NCI-H748 (cell line): Measurements from ENCODE around the gene SAP130.
"Not testable (repeated sequence)": the region's sequence is repeated elsewhere in the genome, so short reads cannot be mapped to it uniquely, and the experiment has no call there.

ENCODE experiments used
- DNase-seq: peaks from one replicate; lab custom pipeline; 2025; ENCODE audit not compliant: unreplicated experiment; lab: John Stamatoyannopoulos, UW

SAP130 gene

DNA sequence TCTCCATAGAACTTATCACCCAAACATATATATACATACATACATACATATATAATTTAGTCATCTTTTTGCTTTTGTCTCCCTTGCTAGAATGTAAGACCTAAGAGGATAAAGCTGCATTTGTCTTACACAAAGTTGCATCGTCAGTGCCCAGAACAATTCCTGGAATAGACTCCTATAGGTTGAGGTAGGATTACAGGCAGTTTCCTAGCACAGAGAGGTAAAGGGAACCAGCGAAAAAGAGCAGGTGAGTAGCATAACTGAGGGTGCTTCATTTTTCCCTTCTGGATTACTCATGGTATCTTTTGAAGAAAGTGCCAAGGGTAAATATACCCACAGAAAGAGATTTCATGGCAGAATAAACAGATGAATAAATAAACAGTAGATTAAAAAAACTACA lies 74.0 kb downstream of the SAP130 start:
- DNase-seq = no peak

- no peak for DNase-seq
These were observed 74.6 kb downstream of the SAP130 start for GRCh38 chr2:127953128-127953718.

GRCh38 chr2:127951026-127951425 lies 76.8 kb downstream of the SAP130 start:
- DNase-seq = no peak

- no peak for DNase-seq
These were observed 77.6 kb downstream of the SAP130 start for GRCh38 chr2:127950264-127950663.

DNA sequence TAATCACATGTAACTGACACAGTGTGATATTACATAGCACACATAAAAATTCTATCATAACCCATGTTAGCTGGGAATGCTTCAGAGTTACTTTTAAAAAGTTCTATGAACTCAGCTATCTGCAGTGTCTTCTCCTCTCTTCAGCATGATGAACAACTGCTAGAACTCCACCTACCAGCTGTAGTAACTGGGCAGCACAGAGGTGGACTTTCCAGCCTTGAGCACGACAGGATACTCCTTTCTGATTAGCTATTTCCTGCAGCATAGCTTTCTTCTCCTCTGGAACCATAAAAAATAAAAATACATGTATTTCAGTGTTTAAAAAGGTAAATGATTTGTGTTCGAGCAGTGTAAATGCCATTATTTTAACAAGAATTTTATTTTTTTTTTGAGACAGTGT lies 82.6 kb downstream of the SAP130 start:
- DNase-seq = no peak

GRCh38 chr2:127943186-127943585 lies 84.7 kb downstream of the SAP130 start:
- no peak for DNase-seq

- no peak for DNase-seq
These were observed 85.9 kb downstream of the SAP130 start for GRCh38 chr2:127942002-127942401.

- DNase-seq = no peak
These were observed 86.4 kb downstream of the SAP130 start for GRCh38 chr2:127941461-127941860.

DNA sequence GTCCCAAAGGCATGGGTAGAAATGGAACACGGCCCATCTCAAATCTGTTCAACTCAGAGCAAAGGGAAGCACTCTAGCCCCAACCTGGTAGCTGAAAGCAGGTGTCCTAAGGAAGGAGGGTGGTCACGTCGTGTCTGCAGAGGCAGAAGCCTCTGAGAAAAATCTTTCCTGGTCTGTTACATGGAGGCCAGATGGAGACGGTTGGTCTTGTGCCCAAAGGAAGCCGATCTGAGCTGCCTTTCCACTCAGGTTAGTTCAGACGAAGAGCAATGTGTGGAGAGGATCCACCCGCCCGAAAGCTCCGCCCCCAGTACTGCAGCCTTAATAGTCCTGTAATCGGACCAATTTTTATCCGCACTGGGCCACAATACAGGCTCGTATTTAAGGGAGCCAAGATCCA lies 87.2 kb downstream of the SAP130 start:
- DNase-seq = no peak

DNA sequence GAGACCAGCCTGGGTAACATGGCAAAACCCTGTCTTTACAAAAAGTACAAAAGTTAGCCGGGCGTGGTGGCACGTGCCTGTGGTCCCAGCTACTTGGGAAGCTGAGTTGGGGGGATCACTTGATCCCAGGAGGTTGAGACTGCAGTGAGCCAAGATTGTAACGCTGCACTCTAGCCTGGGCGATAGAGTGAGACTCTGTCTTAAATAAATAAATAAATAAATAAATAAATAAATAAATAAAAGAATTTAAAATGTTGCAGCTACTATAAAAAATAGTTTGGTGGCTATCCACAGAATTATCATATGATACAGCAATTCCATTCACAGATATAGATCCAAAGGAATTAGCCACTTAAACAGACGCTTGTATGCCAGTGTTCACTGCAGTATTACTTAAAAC lies 92.5 kb downstream of the SAP130 start:
- no peak for DNase-seq

DNA sequence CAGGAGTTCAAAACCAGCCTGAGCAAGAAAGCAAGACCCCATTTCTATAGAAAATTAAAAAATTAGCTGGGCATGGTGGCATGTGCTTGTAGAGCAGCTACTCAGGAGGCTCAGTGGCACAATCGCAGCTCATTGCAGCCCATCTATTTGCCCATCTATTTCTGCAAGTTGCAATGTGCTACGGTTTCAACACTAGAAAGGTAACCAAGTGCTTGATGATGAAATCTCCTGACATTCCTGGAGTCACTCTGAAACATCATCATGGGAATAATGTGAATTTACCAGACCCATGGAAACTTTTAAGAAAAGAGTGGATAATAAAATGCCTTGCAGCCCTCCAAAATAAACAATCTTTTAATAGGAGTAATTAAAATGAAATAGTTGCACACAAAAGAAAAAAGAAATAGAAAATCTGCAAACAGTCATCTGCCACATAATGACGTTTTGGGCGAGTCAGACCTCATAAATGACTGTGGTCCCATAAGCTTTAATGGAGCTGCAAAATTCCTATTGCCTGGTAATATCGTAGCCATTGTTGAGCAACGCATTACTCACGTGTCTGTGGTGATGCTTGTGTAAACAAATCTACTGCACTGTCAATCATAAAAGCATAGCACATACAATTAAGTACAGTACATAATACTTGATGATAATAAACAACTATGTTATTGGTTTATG lies 95.5 kb downstream of the SAP130 start:
- peak; percentile 9 for DNase-seq

DNA sequence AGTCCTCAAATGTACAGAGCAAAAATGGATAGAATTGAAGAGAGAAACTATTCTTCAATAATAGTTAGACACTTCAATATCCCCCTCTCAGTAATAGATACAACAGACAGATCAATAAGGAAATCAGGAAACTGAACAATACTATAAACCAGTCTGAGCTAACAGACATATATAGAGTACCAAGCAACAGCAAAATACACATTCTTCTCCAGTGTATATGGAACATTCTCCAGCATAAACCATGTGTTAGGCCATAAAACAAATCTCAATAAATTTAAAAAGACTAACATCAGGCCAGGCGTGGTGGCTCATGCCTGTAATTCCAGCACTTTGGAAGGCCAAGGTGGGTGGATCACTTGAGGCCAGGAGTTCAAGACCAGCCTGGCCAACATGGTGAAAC lies 98.4 kb downstream of the SAP130 start:
- no peak for DNase-seq

GRCh38 chr2:127927384-127927783 lies 100.5 kb downstream of the SAP130 start:
- DNase-seq = no peak

DNA sequence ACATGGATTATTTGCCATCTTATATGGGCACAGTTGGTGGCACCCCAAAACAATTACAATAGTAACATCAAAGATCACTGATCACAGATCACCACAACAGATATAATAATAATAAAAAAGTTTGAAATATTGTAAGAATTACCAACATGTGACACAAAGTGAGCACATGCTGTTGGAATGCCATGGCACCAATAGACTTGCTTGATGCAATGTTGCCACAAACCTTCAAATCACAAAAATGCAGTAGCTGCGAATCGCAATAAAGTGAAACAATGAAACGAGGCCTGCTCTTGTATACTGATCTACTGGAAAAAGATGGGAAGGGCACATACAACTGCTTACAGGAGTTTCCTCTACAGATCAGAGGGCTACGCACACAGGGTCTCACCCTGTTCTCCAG lies 109.9 kb downstream of the SAP130 start:
- no peak for DNase-seq

GRCh38 chr2:127913808-127914457 lies 113.9 kb downstream of the SAP130 start:
- DNase-seq = no peak

GRCh38 chr2:127911737-127912136 lies 116.1 kb downstream of the SAP130 start:
- no peak for DNase-seq

- DNase-seq = no peak
These were observed 117.4 kb downstream of the SAP130 start for GRCh38 chr2:127910415-127910814.

DNA sequence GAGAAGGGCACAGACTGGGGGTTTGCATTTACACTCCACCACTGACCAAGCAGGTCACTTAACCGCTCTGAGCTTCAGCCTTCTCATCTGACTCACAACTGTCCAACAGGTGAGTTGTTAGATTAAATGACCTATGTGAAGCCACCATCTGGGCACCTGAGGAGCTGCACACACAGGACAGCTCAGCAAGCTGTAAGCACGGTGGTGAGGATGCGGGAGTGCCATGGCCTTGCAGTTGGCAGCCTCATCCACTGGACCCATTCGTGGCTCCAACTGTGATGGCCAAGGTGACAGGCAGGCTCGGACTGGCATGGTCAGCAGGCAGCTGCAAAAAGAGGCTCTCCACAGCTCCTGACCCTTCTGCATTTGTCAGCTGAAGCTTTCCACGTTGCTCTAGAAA lies 118.8 kb downstream of the SAP130 start:
- no peak for DNase-seq

DNA sequence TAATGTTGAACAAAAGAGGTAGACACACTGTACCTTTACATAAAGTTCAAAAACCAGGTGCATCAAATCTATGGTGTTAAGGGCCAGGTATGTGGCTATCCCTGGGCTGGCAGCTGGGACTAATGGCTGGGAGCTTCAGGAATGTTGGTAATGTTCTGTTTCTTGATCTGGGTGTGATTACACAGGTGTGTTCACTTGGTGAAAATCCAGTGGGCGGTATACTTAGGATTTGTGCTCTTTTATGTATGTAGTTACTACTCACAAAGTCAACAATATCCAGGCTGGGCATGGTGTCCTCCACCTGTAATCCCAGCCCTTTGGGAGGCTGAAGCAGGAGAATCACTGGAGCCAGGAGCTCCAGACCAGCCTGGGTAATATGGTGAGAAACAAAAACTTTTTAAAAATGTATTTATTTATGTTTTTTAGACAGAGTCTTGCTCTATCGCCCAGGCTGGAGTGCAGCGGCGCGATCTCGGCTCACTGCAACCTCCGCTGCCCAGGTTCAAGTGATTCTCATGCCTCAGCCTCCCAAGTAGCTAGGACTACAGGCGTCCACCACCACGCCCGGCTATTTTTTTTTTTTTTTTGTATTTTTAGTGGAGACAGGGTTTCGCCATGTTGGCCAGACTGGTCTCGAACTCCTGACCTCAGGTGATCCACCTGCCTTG lies 120.0 kb downstream of the SAP130 start:
- DNase-seq = not testable (repeated sequence)

DNA sequence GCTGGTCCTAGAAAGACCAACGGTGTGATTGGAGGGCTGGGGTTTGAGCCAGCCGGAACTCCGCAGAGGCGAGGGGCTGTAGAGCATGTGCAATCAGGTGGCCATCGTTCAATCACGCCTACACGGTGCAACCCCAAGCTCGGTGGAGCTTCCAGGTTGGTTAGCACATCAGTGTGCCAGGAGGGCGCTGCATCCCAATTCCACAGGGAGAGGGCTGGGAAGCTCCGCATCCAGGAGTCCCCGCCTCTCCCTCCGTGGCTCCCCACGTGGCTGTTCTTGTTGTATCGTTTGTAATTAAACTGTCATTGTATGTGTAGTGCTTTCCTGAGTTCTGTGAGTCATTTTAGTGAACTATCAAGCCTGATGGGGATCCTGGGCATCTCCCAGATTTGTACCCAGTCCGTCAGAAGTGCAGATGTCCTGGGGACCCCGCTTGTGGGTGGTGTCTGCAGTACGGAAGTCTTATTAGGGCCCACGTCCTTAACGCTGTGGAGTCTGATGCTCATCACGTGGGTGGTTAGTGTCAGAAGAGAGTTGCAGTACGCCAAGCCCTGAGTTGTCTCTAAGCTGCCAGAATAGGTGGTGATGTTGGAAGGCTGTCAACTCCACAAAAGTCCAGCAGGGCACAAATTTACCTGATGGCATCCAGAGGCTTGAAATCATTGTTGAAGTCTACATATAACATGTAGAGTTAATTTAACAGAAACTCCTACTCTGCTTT lies 121.5 kb downstream of the SAP130 start:
- peak; percentile 41 for DNase-seq

DNA sequence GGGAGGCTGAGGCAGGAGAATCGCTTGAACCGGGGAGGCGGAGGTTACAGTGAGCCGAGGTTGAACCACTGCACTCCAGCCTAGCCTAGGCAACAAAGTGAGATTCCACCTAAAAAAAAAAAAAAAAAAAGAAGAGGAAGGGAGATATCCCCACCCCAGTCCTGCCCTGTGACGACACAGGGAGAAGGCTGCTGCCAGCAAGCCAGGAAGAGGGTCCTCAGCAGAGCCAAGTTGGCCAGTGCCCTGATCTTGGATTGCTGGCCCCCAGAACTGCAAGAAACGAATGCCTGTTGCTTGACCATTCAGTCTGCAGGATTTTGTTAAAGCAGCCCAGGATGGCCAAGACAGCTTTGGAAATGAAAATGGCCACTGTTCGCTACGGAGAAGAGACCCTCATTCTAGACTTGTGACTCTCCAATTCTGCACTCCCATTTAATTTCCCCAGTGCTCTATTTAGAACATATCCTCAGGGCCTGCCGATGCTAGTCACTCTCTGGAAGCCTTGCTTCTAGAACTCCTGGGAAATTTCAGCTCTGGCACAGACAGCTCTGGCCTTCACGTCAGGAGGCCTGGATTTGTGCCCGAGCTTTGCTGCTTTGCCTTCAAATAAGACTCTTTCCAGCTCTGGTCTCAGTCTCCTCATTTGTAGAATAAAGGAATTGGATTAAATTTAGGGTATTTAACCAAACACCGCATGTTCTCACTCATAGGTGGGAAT lies 126.4 kb downstream of the SAP130 start:
- DNase-seq = no peak
